H1 (cell line): ENCODE data around the gene PET100. TPM values are rescaled to one million over a fixed set of nuclear protein-coding genes. Genes with fewer than 3 reads are reported as not detected.

Experiments
- CEBPB ChIP-seq: IDR thresholded peaks from 2 replicates; pipeline ENCODE4 v1.6.1; 2012; ENCODE audit warnings: low read depth, low read length
- EGR1 ChIP-seq: IDR thresholded peaks from 2 replicates; pipeline ENCODE4 v1.6.1; 2011; ENCODE audit warnings: low read depth, low read length, borderline replicate concordance
- GABPA ChIP-seq: IDR thresholded peaks from 2 replicates; pipeline ENCODE4 v1.6.1; 2011; ENCODE audit warnings: mild to moderate bottlenecking, low read length, moderate library complexity, borderline replicate concordance; ENCODE audit not compliant: insufficient read depth
- POLR2AphosphoS5 ChIP-seq: IDR thresholded peaks from 2 replicates; pipeline ENCODE4 v1.6.1; 2011; ENCODE audit warnings: low read depth, low read length
- RNF2 ChIP-seq: fragments of 200-900, 300-1000 bp; sonication (generic); IDR thresholded peaks from 2 replicates; pipeline ENCODE4 v1.7.1; 2016; ENCODE audit warnings: borderline replicate concordance, low read depth, mild to moderate bottlenecking, antibody characterized with exemption, low read length; ENCODE audit not compliant: poor library complexity, severe bottlenecking; ENCODE audit errors: missing control alignments
- RXRA ChIP-seq: IDR thresholded peaks from 2 replicates; pipeline ENCODE4 v1.6.1; 2011; ENCODE audit warnings: low read depth, mild to moderate bottlenecking, low read length, moderate library complexity; ENCODE audit not compliant: insufficient read depth
- SP2 ChIP-seq: IDR thresholded peaks from 2 replicates; pipeline ENCODE4 v1.6.1; 2012; ENCODE audit warnings: mild to moderate bottlenecking, low read length, inconsistent platforms
- SUZ12 ChIP-seq: fragments of 200-600 bp; sonication (generic); IDR thresholded peaks from 2 replicates; pipeline ENCODE4 v1.6.1; 2012; ENCODE audit warnings: mild to moderate bottlenecking, inconsistent platforms, low read length, moderate library complexity, mixed read lengths
- TAF7 ChIP-seq: optimal IDR thresholded peaks from 2 replicates; pipeline ENCODE3; 2011; ENCODE audit warnings: low read depth, mild to moderate bottlenecking, inconsistent platforms, low read length, moderate library complexity, borderline replicate concordance
- polyA plus RNA-seq, 7 experiments: library from polyadenylated mRNA; depleted of rRNA in 3 of 7; stranded (reverse) in 5 of 7; unstranded in 2 of 7; fragments of >200 nt in 5 of 7; fragments of 200-250 nt in 2 of 7; gene quantifications; 1 replicate in 5 of 7; 2 replicates in 1 of 7; 4 replicates in 1 of 7; pipeline versions ENCODE4 v1.2.1 to v1.2.3, GENCODE V29; 2011 to 2013; ENCODE audit warnings: missing spikeins in 2 of 7, mixed read lengths in 2 of 7
- total RNA-seq: library from RNA; stranded (reverse); fragmentation: NEBNext Ultra II Directional; extraction: Animal tissue kit (Norgen Biotek cat#: 25700); gene quantifications from 2 replicates; pipeline ENCODE4 v1.2.1, GENCODE V29; 2021
- TF ChIP-seq, protein P1 (sequence below): fragments of 300-600 bp; sonication (generic); IDR thresholded peaks from 2 replicates; pipeline ENCODE4 v1.7.1; 2012; ENCODE audit warnings: low read length, moderate library complexity, mild to moderate bottlenecking, inconsistent platforms; ENCODE audit not compliant: insufficient replicate concordance

Gene PET100
- total and polyA plus RNA-seq, 2 of the 8 experiments (the other 6 are each of a cell fraction or from before 2014, with no cell fraction given) = 80.8 to 105 TPM

DNA sequence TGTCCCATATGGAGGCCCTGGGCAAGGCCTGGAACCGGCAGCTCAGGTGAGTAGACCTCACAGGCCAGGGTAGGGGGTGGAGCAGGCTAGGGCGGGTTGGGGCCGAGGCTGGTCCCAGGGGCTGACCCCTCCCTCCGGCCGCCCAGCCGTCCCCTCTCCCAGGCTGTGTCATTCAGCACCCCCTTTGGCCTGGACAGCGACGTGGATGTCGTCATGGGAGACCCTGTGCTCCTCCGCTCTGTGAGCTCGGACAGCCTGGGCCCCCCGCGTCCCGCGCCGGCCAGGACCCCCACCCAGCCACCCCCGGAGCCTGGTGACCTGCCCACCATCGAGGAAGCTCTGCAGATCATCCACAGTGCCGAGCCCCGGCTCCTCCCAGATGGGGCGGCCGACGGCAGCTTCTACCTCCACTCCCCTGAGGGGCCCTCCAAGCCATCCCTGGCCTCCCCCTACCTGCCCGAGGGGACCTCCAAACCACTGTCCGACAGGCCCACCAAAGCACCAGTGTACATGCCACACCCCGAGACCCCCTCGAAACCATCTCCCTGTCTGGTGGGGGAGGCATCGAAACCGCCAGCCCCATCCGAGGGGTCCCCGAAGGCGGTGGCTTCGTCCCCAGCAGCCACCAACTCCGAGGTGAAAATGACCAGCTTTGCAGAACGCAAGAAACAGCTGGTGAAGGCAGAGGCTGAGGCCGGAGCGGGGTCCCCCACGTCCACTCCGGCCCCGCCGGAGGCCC, 17.9 kb upstream of the PET100 start (continued):
- TF ChIP-seq, protein P1, sequence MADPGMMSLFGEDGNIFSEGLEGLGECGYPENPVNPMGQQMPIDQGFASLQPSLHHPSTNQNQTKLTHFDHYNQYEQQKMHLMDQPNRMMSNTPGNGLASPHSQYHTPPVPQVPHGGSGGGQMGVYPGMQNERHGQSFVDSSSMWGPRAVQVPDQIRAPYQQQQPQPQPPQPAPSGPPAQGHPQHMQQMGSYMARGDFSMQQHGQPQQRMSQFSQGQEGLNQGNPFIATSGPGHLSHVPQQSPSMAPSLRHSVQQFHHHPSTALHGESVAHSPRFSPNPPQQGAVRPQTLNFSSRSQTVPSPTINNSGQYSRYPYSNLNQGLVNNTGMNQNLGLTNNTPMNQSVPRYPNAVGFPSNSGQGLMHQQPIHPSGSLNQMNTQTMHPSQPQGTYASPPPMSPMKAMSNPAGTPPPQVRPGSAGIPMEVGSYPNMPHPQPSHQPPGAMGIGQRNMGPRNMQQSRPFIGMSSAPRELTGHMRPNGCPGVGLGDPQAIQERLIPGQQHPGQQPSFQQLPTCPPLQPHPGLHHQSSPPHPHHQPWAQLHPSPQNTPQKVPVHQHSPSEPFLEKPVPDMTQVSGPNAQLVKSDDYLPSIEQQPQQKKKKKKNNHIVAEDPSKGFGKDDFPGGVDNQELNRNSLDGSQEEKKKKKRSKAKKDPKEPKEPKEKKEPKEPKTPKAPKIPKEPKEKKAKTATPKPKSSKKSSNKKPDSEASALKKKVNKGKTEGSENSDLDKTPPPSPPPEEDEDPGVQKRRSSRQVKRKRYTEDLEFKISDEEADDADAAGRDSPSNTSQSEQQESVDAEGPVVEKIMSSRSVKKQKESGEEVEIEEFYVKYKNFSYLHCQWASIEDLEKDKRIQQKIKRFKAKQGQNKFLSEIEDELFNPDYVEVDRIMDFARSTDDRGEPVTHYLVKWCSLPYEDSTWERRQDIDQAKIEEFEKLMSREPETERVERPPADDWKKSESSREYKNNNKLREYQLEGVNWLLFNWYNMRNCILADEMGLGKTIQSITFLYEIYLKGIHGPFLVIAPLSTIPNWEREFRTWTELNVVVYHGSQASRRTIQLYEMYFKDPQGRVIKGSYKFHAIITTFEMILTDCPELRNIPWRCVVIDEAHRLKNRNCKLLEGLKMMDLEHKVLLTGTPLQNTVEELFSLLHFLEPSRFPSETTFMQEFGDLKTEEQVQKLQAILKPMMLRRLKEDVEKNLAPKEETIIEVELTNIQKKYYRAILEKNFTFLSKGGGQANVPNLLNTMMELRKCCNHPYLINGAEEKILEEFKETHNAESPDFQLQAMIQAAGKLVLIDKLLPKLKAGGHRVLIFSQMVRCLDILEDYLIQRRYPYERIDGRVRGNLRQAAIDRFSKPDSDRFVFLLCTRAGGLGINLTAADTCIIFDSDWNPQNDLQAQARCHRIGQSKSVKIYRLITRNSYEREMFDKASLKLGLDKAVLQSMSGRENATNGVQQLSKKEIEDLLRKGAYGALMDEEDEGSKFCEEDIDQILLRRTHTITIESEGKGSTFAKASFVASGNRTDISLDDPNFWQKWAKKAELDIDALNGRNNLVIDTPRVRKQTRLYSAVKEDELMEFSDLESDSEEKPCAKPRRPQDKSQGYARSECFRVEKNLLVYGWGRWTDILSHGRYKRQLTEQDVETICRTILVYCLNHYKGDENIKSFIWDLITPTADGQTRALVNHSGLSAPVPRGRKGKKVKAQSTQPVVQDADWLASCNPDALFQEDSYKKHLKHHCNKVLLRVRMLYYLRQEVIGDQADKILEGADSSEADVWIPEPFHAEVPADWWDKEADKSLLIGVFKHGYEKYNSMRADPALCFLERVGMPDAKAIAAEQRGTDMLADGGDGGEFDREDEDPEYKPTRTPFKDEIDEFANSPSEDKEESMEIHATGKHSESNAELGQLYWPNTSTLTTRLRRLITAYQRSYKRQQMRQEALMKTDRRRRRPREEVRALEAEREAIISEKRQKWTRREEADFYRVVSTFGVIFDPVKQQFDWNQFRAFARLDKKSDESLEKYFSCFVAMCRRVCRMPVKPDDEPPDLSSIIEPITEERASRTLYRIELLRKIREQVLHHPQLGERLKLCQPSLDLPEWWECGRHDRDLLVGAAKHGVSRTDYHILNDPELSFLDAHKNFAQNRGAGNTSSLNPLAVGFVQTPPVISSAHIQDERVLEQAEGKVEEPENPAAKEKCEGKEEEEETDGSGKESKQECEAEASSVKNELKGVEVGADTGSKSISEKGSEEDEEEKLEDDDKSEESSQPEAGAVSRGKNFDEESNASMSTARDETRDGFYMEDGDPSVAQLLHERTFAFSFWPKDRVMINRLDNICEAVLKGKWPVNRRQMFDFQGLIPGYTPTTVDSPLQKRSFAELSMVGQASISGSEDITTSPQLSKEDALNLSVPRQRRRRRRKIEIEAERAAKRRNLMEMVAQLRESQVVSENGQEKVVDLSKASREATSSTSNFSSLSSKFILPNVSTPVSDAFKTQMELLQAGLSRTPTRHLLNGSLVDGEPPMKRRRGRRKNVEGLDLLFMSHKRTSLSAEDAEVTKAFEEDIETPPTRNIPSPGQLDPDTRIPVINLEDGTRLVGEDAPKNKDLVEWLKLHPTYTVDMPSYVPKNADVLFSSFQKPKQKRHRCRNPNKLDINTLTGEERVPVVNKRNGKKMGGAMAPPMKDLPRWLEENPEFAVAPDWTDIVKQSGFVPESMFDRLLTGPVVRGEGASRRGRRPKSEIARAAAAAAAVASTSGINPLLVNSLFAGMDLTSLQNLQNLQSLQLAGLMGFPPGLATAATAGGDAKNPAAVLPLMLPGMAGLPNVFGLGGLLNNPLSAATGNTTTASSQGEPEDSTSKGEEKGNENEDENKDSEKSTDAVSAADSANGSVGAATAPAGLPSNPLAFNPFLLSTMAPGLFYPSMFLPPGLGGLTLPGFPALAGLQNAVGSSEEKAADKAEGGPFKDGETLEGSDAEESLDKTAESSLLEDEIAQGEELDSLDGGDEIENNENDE = no peak
- TF ChIP-seq POLR2AphosphoS5 (no peak), SP2 (no peak), RXRA (no peak), GABPA (no peak), CEBPB (no peak), TAF7 (no peak), EGR1 (no peak), RNF2 (no peak), SUZ12 (no peak)
